ENCODE measurements around the gene DOP1A. TPM values are rescaled to one million over a fixed set of nuclear protein-coding genes. Genes with fewer than 3 reads are reported as not detected.

DOP1A gene
- total and polyA plus RNA-seq, 2 of the 13 experiments (the other 11 are each of a cell fraction or from before 2014, with no cell fraction given) = 5.2 to 16.7 TPM

GRCh38 chr6:83192871-83193746 is 125.6 kb downstream of the DOP1A start, which contains the start of the genes PGM3 and RWDD2A (continued):
- TF ChIP-seq PAXIP1 (CRISPR knock-in tag; conservative IDR thresholded peaks at IDR 0.05) (0 out of 2 replicates have a peak, but pooled peaks have one; percentile 30), PPARG (CRISPR knock-in tag; conservative IDR thresholded peaks at IDR 0.05) (peak; percentile 23; the same call in 1 of the 2 replicates), BRF2 (CRISPR knock-in tag; IDR thresholded peaks at IDR 0.05) (no peak), MYNN (CRISPR knock-in tag; IDR thresholded peaks at IDR 0.05; ENCODE audit: low read depth) (no peak), ETV5 (CRISPR knock-in tag; IDR thresholded peaks at IDR 0.05; ENCODE audit: borderline replicate concordance) (peak; percentile 73; the same call in 1 of the 2 replicates), E2F2 (CRISPR knock-in tag; IDR thresholded peaks at IDR 0.05; ENCODE audit: borderline replicate concordance) (0 out of 2 replicates have a peak, but pooled peaks have one; percentile 25), CBFB (CRISPR knock-in tag; IDR thresholded peaks at IDR 0.05) (peak; percentile 74), ZBTB7A (CRISPR knock-in tag; IDR thresholded peaks at IDR 0.05) (peak; percentile 60), EEA1 (CRISPR knock-in tag; IDR thresholded peaks at IDR 0.05; ENCODE audit: borderline replicate concordance) (peak; percentile 38; the same call in 1 of the 2 replicates), ZMYM2 (CRISPR knock-in tag; IDR thresholded peaks at IDR 0.05) (no peak), POGZ (CRISPR knock-in tag; IDR thresholded peaks at IDR 0.05) (peak; percentile 70), HOXA3 (CRISPR knock-in tag; IDR thresholded peaks at IDR 0.05) (peak; percentile 57; the same call in 1 of the 2 replicates), MYPOP (CRISPR knock-in tag; IDR thresholded peaks at IDR 0.05) (peak; percentile 71; the same call in 1 of the 2 replicates), ZNF451 (CRISPR knock-in tag; IDR thresholded peaks at IDR 0.05) (no peak), SNAI1 (CRISPR knock-in tag; IDR thresholded peaks at IDR 0.05; ENCODE audit: borderline replicate concordance) (0 out of 2 replicates have a peak, but pooled peaks have one; percentile 65), REST (IDR thresholded peaks at IDR 0.05; ENCODE audit: borderline replicate concordance in 1 of 2, low read depth in 1 of 2, low read length in 2 of 2) (no peak), ZNF160 (CRISPR knock-in tag; IDR thresholded peaks at IDR 0.05) (peak; percentile 78)
